Astrocyte of the hippocampus (primary cell): ENCODE results near the gene MKLN1.
A peak's percentile ranks its signal among the peaks of the same experiment; 100 is the strongest.

ENCODE experiments used
- DNase-seq: peaks from one replicate; pipeline ENCODE4 v3.0.0; 2011; ENCODE audit warnings: low read depth, low spot score

MKLN1 gene

GRCh38 chr7:131352032-131352431 is 24.4 kb downstream of the MKLN1 start:
- DNase-seq = no peak

- DNase-seq = no peak
Observed at GRCh38 chr7:131354390-131354789, 26.7 kb downstream of the MKLN1 start.

- DNase-seq = no peak
Observed at GRCh38 chr7:131355917-131356777, 28.5 kb downstream of the MKLN1 start.

- peak; percentile 13 for DNase-seq
Observed at GRCh38 chr7:131357282-131357880, 29.7 kb downstream of the MKLN1 start.

GRCh38 chr7:131358636-131359035 is 31.0 kb downstream of the MKLN1 start:
- no peak for DNase-seq

GRCh38 chr7:131359136-131359776 is 31.6 kb downstream of the MKLN1 start:
- DNase-seq = no peak

- DNase-seq = no peak
Observed at GRCh38 chr7:131363719-131364118, 36.0 kb downstream of the MKLN1 start.

GRCh38 chr7:131364767-131365344 is 37.2 kb downstream of the MKLN1 start:
- DNase-seq = no peak

GRCh38 chr7:131365838-131366237 is 38.2 kb downstream of the MKLN1 start:
- peak; percentile 25 for DNase-seq

- no peak for DNase-seq
Observed at GRCh38 chr7:131369354-131369753, 41.7 kb downstream of the MKLN1 start.

- peak; percentile 80 for DNase-seq
Observed at GRCh38 chr7:131370523-131370968, 42.9 kb downstream of the MKLN1 start.

- DNase-seq = no peak
Observed at GRCh38 chr7:131371411-131371810, 43.7 kb downstream of the MKLN1 start.

- DNase-seq = no peak
Observed at GRCh38 chr7:131372554-131372953, 44.9 kb downstream of the MKLN1 start.

GRCh38 chr7:131374821-131375220 is 47.1 kb downstream of the MKLN1 start:
- no peak for DNase-seq

- DNase-seq = peak; percentile 40
Observed at GRCh38 chr7:131381069-131381838, 53.6 kb downstream of the MKLN1 start.

GRCh38 chr7:131383417-131384285 is 56.0 kb downstream of the MKLN1 start:
- no peak for DNase-seq

GRCh38 chr7:131384286-131384635 is 56.6 kb downstream of the MKLN1 start:
- DNase-seq = no peak

GRCh38 chr7:131385039-131385605 is 57.4 kb downstream of the MKLN1 start:
- DNase-seq = peak; percentile 63

- DNase-seq = no peak
Observed at GRCh38 chr7:131388126-131388525, 60.5 kb downstream of the MKLN1 start.

GRCh38 chr7:131390275-131390674 is 62.6 kb downstream of the MKLN1 start:
- no peak for DNase-seq
